Measurements from ENCODE around the gene WDR82. TPM values are rescaled to one million over a fixed set of nuclear protein-coding genes. Genes with fewer than 3 reads are reported as not detected.
A peak's percentile ranks its signal among the peaks of the same experiment; 100 is the strongest.

WDR82 gene
- total RNA-seq, 1 donor from 2014 or later, result 103 TPM

GRCh38 chr3:52226229-52226817 is 52.1 kb downstream of the WDR82 start:
- intact Hi-C loops (cut with micrococcal nuclease), result no loop called here
- Mint-ChIP-seq H3K36me3 (ENCODE audit: low read depth) (peaks cover 26% of the 10 kb centered on the region), H3K9me3 (no peaks in the 10 kb centered on the region), H3K4me1 (ENCODE audit: low read depth) (peaks cover 33% of the 10 kb centered on the region), H3K27me3 (ENCODE audit: low read depth) (no peaks in the 10 kb centered on the region), H3K27ac (peak overlapping the region; percentile 76), H3K4me3 (ENCODE audit: low read depth) (no peak overlapping the region)
- DNase-seq (ENCODE audit: low spot score), result no peak

GRCh38 chr3:52225452-52226228 is 52.8 kb downstream of the WDR82 start, which contains the start of gene TLR9:
Gene TLR9 (minus strand): TSS chr3:52225645. CDS start chr3:52225529, 116 bp downstream.
- no peak for DNase-seq (ENCODE audit: low spot score)
- Mint-ChIP-seq H3K9me3 (no peaks in the 10 kb centered on the region), H3K27ac (peak within 1 kb of the TSS; percentile 76), H3K4me3 (ENCODE audit: low read depth) (no peak within 1 kb of the TSS), H3K4me1 (ENCODE audit: low read depth) (peaks cover 36% of the 10 kb centered on the region), H3K36me3 (ENCODE audit: low read depth) (peaks cover 22% of the 10 kb centered on the region), H3K27me3 (ENCODE audit: low read depth) (no peaks in the 10 kb centered on the region)
- intact Hi-C loops (cut with micrococcal nuclease), result no loop called here

GRCh38 chr3:52223449-52224408 is 54.7 kb downstream of the WDR82 start:
- intact Hi-C loops (cut with micrococcal nuclease), result loop anchor here (5.0 kb wide), 1 partner anchor 224 kb away; the partner anchor contains the start of gene SEMA3G
- Mint-ChIP-seq H3K36me3 (ENCODE audit: low read depth) (peaks cover 8% of the 10 kb centered on the region), H3K4me3 (ENCODE audit: low read depth) (no peak overlapping the region)

GRCh38 chr3:52222319-52223221 is 55.9 kb downstream of the WDR82 start:
- Mint-ChIP-seq H3K36me3 (ENCODE audit: low read depth) (no peaks in the 10 kb centered on the region), H3K4me3 (ENCODE audit: low read depth) (peak overlapping the region; percentile 49), H3K27me3 (ENCODE audit: low read depth) (no peaks in the 10 kb centered on the region), H3K9me3 (no peaks in the 10 kb centered on the region), H3K27ac (peak overlapping the region; percentile 31), H3K4me1 (ENCODE audit: low read depth) (peaks cover 57% of the 10 kb centered on the region)
- intact Hi-C loops (cut with micrococcal nuclease), result loop anchor here (5.0 kb wide), 1 partner anchor 225 kb away; the partner anchor contains the start of gene SEMA3G
- no peak for DNase-seq (ENCODE audit: low spot score)

More at GRCh38 chr3:52223449-52224408, 54.7 kb downstream of the WDR82 start:
- peak overlapping the region; percentile 10 for H3K27ac Mint-ChIP-seq
- DNase-seq (ENCODE audit: low spot score), result no peak
- H3K9me3 Mint-ChIP-seq, result no peaks in the 10 kb centered on the region
- peaks cover 47% of the 10 kb centered on the region for H3K4me1 Mint-ChIP-seq (ENCODE audit: low read depth)
- no peaks in the 10 kb centered on the region for H3K27me3 Mint-ChIP-seq (ENCODE audit: low read depth)

GRCh38 chr3:52221563-52222318 is 56.7 kb downstream of the WDR82 start:
- DNase-seq (ENCODE audit: low spot score), result peak; percentile 52
- no peaks in the 10 kb centered on the region for H3K9me3 Mint-ChIP-seq
- H3K27ac Mint-ChIP-seq, result peak overlapping the region; percentile 31
- H3K36me3 Mint-ChIP-seq (ENCODE audit: low read depth), result peaks cover 3% of the 10 kb centered on the region
- intact Hi-C loops (cut with micrococcal nuclease), result loop anchor here (2.0 to 5.0 kb wide), 2 partner anchors 19 to 226 kb away; partner anchors contain the start of gene SEMA3G
- H3K4me3 Mint-ChIP-seq (ENCODE audit: low read depth), result peak overlapping the region; percentile 49
- H3K4me1 Mint-ChIP-seq (ENCODE audit: low read depth), result peaks cover 64% of the 10 kb centered on the region
- no peaks in the 10 kb centered on the region for H3K27me3 Mint-ChIP-seq (ENCODE audit: low read depth)

GRCh38 chr3:52221141-52221562 is 57.3 kb downstream of the WDR82 start:
- intact Hi-C loops (cut with micrococcal nuclease), result loop anchor here (2.0 to 5.0 kb wide), 2 partner anchors 18 to 226 kb away; partner anchors contain the start of gene SEMA3G
- Mint-ChIP-seq H3K36me3 (ENCODE audit: low read depth) (peaks cover 8% of the 10 kb centered on the region), H3K4me1 (ENCODE audit: low read depth) (peaks cover 61% of the 10 kb centered on the region), H3K4me3 (ENCODE audit: low read depth) (no peak overlapping the region), H3K27ac (no peak overlapping the region), H3K27me3 (ENCODE audit: low read depth) (no peaks in the 10 kb centered on the region), H3K9me3 (no peaks in the 10 kb centered on the region)
- DNase-seq (ENCODE audit: low spot score), result no peak

GRCh38 chr3:52220380-52221026 is 57.9 kb downstream of the WDR82 start:
- DNase-seq (ENCODE audit: low spot score), result peak; percentile 77
- no peaks in the 10 kb centered on the region for H3K27me3 Mint-ChIP-seq (ENCODE audit: low read depth)
- intact Hi-C loops (cut with micrococcal nuclease), result loop anchor here (1.0 to 5.0 kb wide), 3 partner anchors 18 to 227 kb away; partner anchors contain the start of gene SEMA3G
- peaks cover 11% of the 10 kb centered on the region for H3K36me3 Mint-ChIP-seq (ENCODE audit: low read depth)
- H3K4me1 Mint-ChIP-seq (ENCODE audit: low read depth), result peaks cover 57% of the 10 kb centered on the region
- no peaks in the 10 kb centered on the region for H3K9me3 Mint-ChIP-seq
- no peak overlapping the region for H3K27ac Mint-ChIP-seq
- peak overlapping the region; percentile 15 for H3K4me3 Mint-ChIP-seq (ENCODE audit: low read depth)

GRCh38 chr3:52218937-52219650 is 59.4 kb downstream of the WDR82 start:
- intact Hi-C loops (cut with micrococcal nuclease), result no loop called here
- H3K27ac Mint-ChIP-seq, result peak overlapping the region; percentile 56

GRCh38 chr3:52218454-52218853 is 60.0 kb downstream of the WDR82 start:
- Mint-ChIP-seq H3K27ac (peak overlapping the region; percentile 56), H3K36me3 (ENCODE audit: low read depth) (peaks cover 31% of the 10 kb centered on the region), H3K4me3 (ENCODE audit: low read depth) (peak overlapping the region; percentile 27), H3K9me3 (no peaks in the 10 kb centered on the region), H3K27me3 (ENCODE audit: low read depth) (no peaks in the 10 kb centered on the region), H3K4me1 (ENCODE audit: low read depth) (peaks cover 53% of the 10 kb centered on the region)
- DNase-seq (ENCODE audit: low spot score), result no peak
- intact Hi-C loops (cut with micrococcal nuclease), result no loop called here

More at GRCh38 chr3:52218937-52219650, 59.4 kb downstream of the WDR82 start:
- no peak overlapping the region for H3K4me3 Mint-ChIP-seq (ENCODE audit: low read depth)
- H3K27me3 Mint-ChIP-seq (ENCODE audit: low read depth), result no peaks in the 10 kb centered on the region
- H3K9me3 Mint-ChIP-seq, result no peaks in the 10 kb centered on the region
- no peak for DNase-seq (ENCODE audit: low spot score)
- H3K4me1 Mint-ChIP-seq (ENCODE audit: low read depth), result peaks cover 54% of the 10 kb centered on the region
- H3K36me3 Mint-ChIP-seq (ENCODE audit: low read depth), result peaks cover 25% of the 10 kb centered on the region

- Mint-ChIP-seq H3K36me3 (ENCODE audit: low read depth) (peaks cover 34% of the 10 kb centered on the region), H3K27ac (no peak overlapping the region), H3K4me3 (ENCODE audit: low read depth) (peak overlapping the region; percentile 27), H3K4me1 (ENCODE audit: low read depth) (peaks cover 51% of the 10 kb centered on the region), H3K9me3 (no peaks in the 10 kb centered on the region), H3K27me3 (ENCODE audit: low read depth) (no peaks in the 10 kb centered on the region)
- no peak for DNase-seq (ENCODE audit: low spot score)
- intact Hi-C loops (cut with micrococcal nuclease), result no loop called here
Observed at GRCh38 chr3:52218026-52218425, 60.4 kb downstream of the WDR82 start.

All from activated T-helper 2 cell treated with anti-CD3 and anti-CD28 coated beads, Interferon-gamma antibody, Interleukin-2, Interleukin-4, amounts not matched to agents 10 μg/mL and 5 μg/mL and 100 μg/mL, durations not matched to agents 14 hours and 24 hours and 36 hours (primary cell).